Fibroblast of peridontal ligament (primary cell): ENCODE data around the gene MXD4.
"Not testable (repeated sequence)": the region's sequence is repeated elsewhere in the genome, so short reads cannot be mapped to it uniquely, and the experiment has no call there.

Source experiments
- DNase-seq: peaks from one replicate; pipeline ENCODE4 v3.0.0-alpha.2; 2010; ENCODE audit errors: extremely low read depth

Gene MXD4

DNA sequence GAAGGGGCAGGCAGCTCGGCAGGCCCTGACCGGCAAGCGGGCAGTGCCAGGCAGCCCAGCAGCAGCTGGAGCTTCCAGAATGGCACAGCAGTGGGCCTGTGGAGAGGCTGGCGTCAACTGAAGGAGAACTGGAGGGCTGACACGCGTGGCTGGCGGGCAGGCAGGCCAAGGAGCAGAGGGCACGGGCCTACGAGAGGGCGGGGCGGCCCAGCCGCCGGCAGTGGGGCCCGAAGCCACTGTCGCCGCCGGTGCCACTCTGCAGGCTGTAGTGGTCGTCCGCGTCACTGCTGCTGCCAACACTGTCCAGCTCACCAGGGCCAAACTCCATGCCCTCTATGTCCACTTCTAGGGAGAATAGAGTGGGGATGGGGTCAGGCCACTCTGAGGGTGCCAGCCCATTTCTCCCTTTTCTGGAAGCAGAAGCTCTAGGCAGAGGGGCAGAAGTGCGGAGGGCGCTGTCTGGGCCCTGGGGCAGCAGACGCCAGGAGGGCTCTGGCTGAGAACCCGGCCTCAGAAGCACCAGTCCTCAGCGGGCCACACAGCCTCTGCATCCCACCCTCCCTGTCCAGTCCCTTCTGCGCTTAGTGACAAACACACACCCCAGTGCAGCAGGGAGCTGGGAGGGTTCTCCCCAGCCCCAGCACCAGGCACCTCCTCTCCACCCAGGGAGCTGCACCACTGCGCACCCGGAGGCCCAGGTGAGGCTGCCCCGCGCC lies 11.4 kb downstream of the MXD4 start:
- no peak for DNase-seq

- no peak for DNase-seq
These were observed 12.2 kb downstream of the MXD4 start for GRCh38 chr4:2249526-2250356.

DNA sequence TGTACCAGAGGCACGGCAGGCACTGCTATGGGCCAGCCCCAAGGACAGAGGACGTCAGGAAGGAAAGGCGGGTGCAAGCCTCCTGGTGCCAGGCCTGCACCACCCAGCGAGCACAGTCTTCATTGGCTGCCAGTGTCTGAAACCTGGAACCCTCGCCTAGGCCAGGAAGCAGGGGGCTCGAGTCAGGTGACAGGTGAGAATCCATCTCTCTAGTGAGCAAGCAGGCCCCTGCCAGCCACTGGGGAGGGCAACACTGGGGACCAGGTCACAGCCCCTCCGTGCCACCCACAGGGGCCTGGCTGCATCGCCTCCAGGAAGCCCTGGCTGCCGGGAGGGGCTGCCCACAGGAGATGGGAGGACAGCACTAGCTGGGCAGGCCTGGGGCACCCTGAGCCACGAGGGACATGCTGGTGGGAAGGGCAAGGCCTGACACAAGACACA lies 13.1 kb downstream of the MXD4 start:
- DNase-seq = no peak

DNA sequence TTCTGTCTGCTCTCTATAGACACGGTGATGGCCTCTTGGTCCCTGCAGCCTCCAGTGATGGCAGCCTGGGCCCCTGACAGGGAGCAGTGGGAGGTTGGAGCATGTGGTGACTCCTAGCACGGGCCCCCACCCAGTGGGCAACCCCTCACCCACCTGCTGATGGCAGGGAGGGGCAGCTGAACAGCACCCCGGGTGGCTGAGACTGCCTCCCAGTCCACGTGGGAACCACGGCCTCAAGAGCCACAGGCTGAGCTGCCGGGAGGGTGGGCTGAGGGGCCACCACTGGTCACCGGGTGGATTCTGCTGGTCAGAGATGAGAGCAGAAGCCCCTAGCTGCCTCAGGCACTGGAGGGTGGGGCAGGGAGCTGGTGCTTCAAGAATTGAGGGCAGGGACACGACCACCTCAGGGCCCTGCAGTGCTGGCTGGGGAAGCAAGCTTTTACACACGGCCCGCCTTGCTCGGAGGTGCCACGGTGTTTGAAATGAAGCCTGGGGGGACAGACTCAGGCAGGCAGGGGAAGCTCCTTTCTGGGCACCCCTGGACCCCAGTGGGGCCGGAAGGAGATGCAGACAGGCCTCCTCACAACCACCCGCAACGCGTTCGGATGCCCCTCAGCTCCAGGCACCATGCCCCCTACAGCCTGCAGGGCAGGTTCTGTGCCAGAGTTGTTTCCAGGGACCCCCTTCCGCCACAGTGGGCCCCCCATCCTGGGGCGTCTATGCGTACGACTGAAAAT lies 13.7 kb downstream of the MXD4 start:
- no peak for DNase-seq

DNA sequence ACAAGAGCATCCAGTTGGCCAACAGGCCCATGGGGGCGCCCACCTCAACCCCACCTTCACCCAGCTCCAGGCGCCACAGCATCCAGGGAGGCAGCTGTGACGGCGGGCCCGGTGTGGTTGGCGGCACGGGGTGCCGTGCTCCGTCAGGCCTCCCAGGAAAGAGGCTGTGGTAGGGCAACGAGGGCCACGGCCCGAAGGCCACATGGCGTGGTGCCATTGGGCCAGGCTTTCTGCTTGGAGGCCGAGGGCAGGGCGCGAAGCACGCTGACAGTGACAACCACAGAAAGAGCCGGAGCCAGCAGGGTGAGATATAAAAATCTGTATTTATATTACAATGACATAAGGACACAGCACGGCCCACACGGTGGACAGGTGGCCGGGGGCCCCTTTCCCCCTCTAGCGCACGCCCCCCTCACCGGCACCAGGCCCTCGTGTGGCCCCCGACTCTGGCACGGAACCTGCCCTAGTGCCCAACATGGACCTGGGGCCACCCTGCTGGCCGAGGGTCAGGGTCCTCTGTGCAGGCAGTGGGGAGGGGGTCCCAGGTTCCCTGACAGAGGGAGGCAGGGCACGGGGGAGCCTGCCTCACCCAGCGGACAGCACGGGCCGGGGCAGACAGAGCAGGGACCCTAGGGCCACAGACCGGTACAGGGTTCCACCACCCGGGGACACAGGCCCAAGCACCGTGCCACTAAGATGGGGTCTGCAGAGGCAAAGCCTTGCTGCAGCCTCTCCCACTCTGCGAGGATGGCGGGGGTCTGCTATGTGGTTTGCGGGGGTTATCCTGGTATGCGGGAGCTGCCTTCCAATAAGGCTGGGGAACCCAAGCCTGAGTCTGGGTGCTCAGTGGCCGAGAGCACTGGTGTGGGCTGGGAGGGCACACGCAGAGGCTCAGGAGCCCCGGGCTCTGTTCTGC lies 14.5 kb downstream of the MXD4 start:
- DNase-seq = no peak

- no peak for DNase-seq
These were observed 15.4 kb downstream of the MXD4 start for GRCh38 chr4:2246384-2247127.

DNA sequence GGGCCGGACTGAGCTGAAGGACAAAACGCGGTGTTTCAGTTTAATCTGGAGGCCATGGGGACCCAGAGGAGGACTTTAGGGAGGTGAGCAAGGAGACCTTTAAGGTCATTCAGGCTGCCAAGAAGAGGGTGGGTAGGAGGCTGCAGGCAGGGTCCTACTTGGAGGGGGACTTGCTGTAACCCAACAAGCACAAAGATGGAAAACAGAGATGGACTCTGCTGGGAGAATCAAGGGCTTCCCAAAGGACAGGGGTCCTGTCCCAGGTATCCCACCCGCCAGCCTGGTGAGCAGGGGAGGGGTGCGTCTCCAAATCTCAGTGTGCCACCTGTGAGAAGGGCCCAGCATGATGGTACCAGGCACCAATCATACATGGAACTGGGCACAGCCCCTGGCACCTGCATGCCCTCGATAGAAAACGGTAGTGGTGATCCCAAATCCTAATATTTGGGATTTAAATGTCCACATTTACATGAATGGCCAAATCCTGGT lies 16.1 kb downstream of the MXD4 start:
- DNase-seq = no peak

- no peak for DNase-seq
These were observed 16.7 kb downstream of the MXD4 start for GRCh38 chr4:2245057-2245786.

DNA sequence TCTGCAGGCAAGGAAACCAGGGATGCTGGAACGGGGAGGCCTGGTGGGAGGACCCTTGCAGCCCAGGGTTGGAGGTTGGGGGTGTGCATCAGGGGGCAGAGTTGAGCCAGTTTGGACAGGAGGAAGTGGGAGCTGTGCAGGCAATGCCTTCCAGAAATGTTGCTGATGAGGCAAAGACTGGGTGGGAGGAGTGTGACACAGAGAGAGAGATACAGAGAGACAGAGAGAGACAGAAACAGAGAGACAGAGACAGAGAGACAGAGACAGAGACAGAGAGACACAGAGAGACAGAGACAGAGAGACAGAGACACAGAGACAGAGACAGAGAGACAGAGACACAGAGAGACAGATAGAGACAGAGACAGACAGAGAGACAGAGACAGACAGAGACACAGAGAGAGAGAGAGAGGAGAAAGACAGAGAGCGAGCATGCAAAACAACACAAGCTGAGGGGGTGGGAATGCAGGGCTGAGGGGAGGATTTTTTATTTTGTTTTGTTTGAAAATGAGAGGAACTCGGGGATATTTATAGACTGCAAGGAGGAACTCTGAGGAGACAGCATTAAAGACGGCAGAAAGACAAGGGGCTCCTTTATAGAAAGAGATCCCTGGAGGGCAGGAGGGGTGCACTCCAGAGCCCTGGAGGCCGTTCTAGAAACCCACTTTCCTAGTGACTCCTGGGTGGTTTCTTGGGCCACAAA lies 18.1 kb downstream of the MXD4 start:
- DNase-seq = peak; percentile 49

DNA sequence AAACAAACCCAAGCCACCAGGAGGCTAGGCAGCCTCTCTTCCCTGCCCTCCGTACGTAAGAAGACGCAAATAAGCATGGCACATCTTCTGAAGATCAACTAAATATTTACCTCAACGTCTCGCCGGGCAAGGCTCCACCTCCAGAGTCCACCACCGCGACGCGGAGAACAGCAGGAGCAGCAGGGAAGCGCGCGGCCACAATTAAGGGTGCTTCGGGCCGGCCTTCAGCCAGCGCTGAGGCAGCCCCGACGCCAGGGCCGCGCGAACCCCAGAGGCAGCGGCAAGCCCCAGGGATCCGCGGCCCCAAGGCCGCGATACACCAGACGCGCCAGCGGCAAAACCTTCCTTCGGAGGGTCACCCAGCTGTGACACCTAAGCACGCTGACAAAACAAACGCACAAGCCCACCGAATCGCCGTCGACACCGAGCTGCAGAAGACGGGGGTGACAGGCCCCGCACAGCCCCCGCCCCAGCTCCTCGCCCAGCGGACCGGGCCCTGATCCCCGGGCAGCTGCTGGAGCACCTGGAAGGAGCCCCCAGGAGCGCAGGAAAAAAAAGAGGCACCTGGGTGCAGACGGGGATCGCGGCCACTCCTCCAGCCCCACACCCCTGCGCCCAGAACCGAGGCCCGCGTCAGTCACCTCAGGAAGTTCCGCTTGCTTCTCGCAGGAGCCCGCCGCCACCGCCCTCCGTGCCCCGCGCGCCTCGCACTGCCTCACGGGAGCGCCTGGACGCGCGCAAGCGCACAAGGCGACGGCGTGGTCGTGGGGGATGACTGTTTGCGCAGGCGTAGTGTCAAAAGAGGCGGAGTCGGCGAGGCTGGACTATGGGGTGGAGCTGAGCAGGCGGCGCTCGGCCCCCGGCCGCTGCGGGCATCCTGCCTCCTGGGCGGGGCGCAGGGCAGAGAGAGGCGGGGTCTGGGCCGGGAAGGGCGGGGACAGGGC lies 20.2 kb downstream of the MXD4 start, which contains the start of the genes HAUS3 and POLN:
Gene HAUS3, minus strand, starts transcription at position 712 of the 944 bp plus-strand sequence. CDS start 1,175 bp downstream, outside the sequence.
Gene POLN, minus strand, starts transcription at position 712 of the 944 bp plus-strand sequence. CDS start 12,890 bp downstream, outside the sequence.
- peak; percentile 97 for DNase-seq

DNA sequence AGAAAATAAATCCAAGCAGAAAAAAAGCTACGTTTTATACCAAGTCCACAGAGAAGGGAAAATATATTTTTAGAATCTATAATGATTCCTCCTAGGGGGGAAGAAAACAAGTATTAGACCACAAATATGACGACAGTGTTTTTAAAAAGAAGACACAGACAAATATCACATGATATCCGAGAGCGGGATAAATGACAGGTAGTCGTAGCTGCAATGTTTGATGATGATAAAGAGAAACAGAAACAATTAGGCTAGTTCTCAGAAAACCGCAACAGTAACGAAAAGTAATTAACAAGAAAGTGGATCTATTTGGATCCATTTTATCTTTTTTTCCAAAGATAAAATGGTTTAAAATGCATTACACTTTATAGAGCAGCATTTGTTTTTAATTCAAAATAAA lies 20.9 kb downstream of the MXD4 start:
- DNase-seq = no peak

GRCh38 chr4:2236944-2237666 lies 24.8 kb downstream of the MXD4 start:
- no peak for DNase-seq

DNA sequence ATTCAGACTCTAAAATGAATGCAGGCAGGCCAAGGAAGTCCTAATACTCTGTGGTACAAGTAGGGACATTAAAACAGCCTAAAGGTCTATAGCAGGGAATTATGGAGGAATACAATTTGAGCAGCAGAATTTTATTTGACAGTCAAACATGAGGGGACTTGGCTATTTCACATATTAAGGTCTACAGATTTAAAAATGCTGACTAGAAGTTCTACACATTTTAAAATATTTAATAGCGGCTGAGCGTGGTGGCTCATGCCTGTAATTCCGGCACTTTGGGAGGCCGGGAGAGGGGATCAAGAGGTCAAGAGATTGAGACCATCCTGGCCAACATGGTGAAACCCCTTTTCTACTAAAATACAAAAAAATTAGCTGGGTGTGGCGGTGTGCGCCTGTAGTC lies 30.8 kb downstream of the MXD4 start:
- DNase-seq = no peak

DNA sequence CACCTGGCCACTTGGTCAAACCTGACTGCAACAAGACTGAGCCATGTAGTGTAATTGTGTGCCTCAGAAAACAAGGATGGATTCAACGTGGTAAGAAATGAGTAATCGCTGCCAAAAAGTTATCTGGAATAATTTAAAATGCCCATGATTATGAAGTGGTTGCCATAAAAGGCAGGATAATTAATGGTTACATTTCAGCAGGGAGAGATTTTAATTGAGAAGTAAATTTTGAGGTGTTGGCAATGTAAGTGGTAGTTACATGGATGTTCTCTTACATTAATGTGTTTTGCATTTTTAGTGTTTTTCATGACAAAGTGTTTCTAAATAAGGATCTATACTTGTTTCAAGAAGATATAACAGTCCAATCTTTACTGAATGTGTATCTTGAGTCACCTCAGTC lies 35.6 kb downstream of the MXD4 start:
- DNase-seq = no peak

DNA sequence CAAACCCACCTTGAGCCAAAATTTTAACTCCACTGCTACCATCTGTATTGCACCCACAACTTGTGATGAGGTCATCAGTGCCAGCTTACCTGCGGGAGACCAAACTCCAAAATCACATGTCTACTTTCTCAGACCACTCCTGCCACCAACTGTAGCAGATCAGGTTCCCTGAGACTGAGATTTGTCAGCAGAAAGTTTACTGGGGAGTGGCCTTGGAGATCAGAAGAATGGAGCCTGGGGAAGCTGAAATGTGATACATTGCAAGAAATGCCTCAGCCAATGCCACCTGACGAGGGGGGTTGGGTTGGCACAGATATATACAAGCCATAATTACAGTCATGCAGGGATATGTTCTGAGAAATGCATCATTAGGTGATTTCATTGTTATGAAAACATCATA lies 39.1 kb downstream of the MXD4 start:
- no peak for DNase-seq

DNA sequence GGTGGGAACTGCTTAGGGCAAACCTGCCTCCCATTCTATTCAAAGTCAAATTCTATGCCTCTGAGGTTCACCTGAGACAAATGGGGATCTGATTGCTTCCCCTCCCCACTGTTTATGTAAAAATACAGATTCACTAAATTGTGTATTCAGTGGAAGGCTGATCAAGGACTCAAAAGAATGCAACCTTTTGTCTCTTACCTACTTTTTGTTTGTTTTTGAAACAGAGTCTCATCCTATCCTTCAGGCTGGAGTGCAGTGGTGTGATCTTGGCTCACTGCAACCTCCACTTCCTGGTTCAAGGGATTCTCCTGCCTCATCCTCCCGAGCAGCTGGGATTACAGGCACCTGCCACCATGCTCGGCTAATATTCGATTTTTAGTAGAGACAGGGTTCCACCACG lies 40.5 kb downstream of the MXD4 start:
- not testable (repeated sequence) for DNase-seq

GRCh38 chr4:2220016-2220630 lies 41.8 kb downstream of the MXD4 start:
- peak; percentile 76 for DNase-seq
